WERI-Rb-1 (cell line): ENCODE measurements around the gene PRM2.

Experiments used
- DNase-seq: peaks from one replicate; pipeline ENCODE4 v3.0.0-alpha.2; 2020
- H3K27ac ChIP-seq: fragments of 250-450 bp; sonication (Bioruptor Pico); 2 replicates; pipeline ENCODE4 v1.5.1; 2020; ENCODE audit warnings: mild to moderate bottlenecking, moderate library complexity
- H3K27me3 ChIP-seq: fragments of 250-450 bp; sonication (Bioruptor Pico); 2 replicates; pipeline ENCODE4 v1.5.1; 2021; ENCODE audit warnings: mild to moderate bottlenecking, low read depth, moderate library complexity; ENCODE audit not compliant: insufficient read depth, severe bottlenecking
- H3K36me3 ChIP-seq: fragments of 250-450 bp; sonication (Bioruptor Pico); 2 replicates; pipeline ENCODE4 v1.5.1; 2020; ENCODE audit warnings: mild to moderate bottlenecking, moderate library complexity
- H3K4me3 ChIP-seq: 2 replicates; pipeline ENCODE4 v1.5.1; 2011; ENCODE audit warnings: low read depth, mild to moderate bottlenecking, control low read depth, low read length
- H3K9me3 ChIP-seq: fragments of 250-450 bp; sonication (Bioruptor Pico); 2 replicates; pipeline ENCODE4 v1.5.1; 2021; ENCODE audit warnings: mild to moderate bottlenecking, moderate library complexity; ENCODE audit not compliant: severe bottlenecking
- TF ChIP-seq, protein P1 (sequence below): IDR thresholded peaks from 2 replicates; pipeline ENCODE4 v1.5.1; 2011; ENCODE audit warnings: low read depth, mild to moderate bottlenecking, control low read depth, inconsistent platforms, low read length

The PRM2 gene

DNA sequence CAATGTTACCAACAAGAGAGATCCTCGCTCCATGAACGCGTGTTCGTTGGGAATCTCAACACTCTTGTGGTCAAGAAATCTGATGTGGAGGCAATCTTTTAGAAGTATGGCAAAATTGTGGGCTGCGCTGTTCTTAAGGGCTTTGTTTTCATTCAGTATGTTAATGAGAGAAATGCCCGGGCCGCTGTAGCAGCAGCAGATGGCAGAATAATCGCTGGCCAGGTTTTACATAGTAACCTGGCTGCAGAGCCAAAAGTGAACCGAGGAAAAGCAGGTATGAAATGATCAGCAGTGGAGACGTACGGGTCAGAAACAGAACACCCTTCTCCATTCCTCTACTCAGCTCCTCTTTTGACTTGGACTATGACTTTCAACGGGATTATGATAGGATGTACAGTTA, 33.6 kb downstream of the PRM2 start:
- no peaks in the 10 kb centered on the region for H3K36me3 ChIP-seq
- peak; percentile 33 for DNase-seq
- no peaks in the 10 kb centered on the region for H3K9me3 ChIP-seq
- no peak overlapping the region for H3K4me3 ChIP-seq
- TF ChIP-seq, protein P1, sequence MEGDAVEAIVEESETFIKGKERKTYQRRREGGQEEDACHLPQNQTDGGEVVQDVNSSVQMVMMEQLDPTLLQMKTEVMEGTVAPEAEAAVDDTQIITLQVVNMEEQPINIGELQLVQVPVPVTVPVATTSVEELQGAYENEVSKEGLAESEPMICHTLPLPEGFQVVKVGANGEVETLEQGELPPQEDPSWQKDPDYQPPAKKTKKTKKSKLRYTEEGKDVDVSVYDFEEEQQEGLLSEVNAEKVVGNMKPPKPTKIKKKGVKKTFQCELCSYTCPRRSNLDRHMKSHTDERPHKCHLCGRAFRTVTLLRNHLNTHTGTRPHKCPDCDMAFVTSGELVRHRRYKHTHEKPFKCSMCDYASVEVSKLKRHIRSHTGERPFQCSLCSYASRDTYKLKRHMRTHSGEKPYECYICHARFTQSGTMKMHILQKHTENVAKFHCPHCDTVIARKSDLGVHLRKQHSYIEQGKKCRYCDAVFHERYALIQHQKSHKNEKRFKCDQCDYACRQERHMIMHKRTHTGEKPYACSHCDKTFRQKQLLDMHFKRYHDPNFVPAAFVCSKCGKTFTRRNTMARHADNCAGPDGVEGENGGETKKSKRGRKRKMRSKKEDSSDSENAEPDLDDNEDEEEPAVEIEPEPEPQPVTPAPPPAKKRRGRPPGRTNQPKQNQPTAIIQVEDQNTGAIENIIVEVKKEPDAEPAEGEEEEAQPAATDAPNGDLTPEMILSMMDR = no peak
- H3K27ac ChIP-seq = peak overlapping the region; percentile 13; the same call in 1 of the 2 replicates
- H3K27me3 ChIP-seq = no peaks in the 10 kb centered on the region

DNA sequence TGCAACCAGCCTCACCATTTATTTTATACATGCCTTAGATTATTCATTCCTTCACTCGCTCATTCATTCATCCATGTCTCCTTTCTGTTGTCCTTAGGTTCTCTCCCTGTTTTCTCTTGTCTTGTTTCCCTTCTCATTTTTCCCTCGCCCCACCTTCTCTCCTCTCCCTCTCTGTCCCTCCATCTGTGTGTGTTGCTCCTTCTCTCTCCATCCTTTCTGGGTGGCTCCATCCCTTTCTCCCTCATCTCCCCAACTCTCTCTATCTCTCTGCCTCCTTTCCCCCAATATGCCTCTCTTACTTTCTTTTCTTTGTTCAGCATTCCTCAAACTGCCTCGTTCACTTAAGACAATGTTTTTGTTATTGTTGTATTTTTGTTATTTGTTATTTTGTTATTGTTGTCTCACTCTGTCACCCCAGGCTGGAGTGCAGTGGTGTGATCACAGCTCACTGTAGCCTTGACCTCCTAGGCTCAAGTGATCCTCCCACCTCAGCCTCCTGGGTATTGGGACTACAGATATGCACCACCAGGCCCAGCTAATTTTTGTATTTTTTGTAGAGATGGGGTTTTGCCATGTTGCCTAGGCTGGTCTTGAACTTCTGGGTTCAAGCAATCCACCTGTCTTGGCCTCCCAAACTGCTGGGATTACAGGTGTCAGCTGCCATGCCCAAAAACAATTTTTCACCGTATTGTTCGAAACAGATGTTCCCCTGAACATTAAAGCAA, 34.6 kb downstream of the PRM2 start:
- Histone ChIP-seq H3K9me3 (no peaks in the 10 kb centered on the region), H3K27me3 (no peaks in the 10 kb centered on the region), H3K36me3 (no peaks in the 10 kb centered on the region), H3K4me3 (no peak overlapping the region), H3K27ac (no peak overlapping the region)
- TF ChIP-seq, protein P1 = no peak
- DNase-seq = no peak

GRCh38 chr16:11240636-11241473, 35.4 kb downstream of the PRM2 start:
- DNase-seq = no peak
- TF ChIP-seq, protein P1 = no peak

DNA sequence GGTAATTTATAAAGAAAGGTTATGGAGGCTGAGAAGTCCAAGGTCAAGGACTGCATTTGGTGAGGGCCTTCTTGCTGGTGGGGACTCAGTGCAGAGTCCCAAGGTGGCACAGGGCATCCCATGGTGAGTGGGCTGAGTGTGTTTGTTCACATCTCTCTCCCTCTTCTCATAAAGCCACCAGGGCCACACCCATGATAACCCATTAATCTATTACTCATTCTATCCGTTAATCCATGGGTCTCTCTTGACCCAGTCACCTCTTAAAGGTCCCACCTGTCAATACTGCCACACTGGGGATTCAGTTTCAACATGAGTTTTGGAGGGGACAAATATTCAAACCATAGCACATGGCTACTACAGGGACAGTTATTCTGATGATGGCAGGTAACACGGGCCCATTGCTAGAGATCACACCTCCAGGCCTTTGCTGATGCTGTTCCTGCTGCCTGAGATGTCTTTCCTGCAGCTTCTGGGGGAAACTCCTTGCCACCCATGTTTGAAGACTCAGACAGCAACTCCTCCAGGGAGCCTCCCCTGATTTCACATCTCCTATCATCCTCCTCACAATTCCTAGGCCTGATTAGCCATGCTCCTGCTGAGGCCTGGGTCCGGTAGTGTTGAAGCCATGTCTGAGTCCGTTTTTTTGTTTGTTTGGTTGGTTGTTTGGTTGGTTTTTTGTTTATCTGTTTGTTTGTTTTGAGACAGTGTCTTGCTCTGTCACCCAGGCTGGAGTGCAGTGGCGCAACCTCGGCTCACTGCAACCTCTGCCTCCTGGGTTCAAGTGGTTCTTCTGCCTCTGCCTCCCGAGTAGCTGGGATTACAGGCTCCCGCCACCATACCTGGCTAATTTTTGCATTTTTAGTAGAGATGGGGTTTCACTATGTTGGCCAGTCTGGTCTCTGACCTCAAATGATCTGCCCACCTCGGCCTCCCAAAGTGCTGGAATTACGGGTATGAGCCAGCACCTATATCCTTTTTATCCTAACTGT, 36.3 kb downstream of the PRM2 start:
- TF ChIP-seq, protein P1 = no peak
- no peak overlapping the region for H3K27ac ChIP-seq
- no peak for DNase-seq
- H3K27me3 ChIP-seq = no peaks in the 10 kb centered on the region
- no peak overlapping the region for H3K4me3 ChIP-seq
- no peaks in the 10 kb centered on the region for H3K36me3 ChIP-seq
- no peaks in the 10 kb centered on the region for H3K9me3 ChIP-seq

More at GRCh38 chr16:11240636-11241473, 35.4 kb downstream of the PRM2 start:
- Histone ChIP-seq H3K27ac (no peak overlapping the region), H3K27me3 (no peaks in the 10 kb centered on the region), H3K9me3 (no peaks in the 10 kb centered on the region), H3K36me3 (no peaks in the 10 kb centered on the region), H3K4me3 (no peak overlapping the region)
